ENCODE results near the gene RBM20.
"Not testable (repeated sequence)": the region's sequence is repeated elsewhere in the genome, so short reads cannot be mapped to it uniquely, and the experiment has no call there.

DNA sequence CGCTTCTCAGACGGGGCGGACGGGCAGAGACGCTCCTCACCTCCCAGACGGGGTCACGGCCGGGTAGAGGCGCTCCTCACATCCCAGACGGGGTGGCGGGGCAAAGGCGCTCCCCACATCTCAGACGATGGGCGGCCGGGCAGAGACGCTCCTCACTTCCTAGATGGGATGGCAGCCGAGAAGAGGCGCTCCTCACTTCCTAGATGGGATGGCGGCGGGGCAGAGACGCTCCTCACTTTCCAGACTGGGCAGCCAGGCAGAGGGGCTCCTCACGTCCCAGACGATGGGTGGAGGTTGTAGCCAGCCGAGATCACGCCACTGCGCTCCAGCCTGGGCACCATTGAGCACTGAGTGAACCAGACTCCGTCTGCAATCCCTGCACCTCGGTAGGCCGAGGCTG lies 123.5 kb downstream of the RBM20 start:
- not testable (repeated sequence) for TF ChIP-seq RARB (CRISPR knock-in tag; IDR thresholded peaks at IDR 0.05); BACH2 (CRISPR knock-in tag; IDR thresholded peaks at IDR 0.05; ENCODE audit: borderline replicate concordance); TCF4 (CRISPR knock-in tag; IDR thresholded peaks at IDR 0.05; ENCODE audit: borderline replicate concordance); ARNTL (CRISPR knock-in tag; IDR thresholded peaks at IDR 0.05; ENCODE audit: borderline replicate concordance, low read depth); CSDC2 (CRISPR knock-in tag; IDR thresholded peaks at IDR 0.05)
- TF ChIP-seq, protein P1, sequence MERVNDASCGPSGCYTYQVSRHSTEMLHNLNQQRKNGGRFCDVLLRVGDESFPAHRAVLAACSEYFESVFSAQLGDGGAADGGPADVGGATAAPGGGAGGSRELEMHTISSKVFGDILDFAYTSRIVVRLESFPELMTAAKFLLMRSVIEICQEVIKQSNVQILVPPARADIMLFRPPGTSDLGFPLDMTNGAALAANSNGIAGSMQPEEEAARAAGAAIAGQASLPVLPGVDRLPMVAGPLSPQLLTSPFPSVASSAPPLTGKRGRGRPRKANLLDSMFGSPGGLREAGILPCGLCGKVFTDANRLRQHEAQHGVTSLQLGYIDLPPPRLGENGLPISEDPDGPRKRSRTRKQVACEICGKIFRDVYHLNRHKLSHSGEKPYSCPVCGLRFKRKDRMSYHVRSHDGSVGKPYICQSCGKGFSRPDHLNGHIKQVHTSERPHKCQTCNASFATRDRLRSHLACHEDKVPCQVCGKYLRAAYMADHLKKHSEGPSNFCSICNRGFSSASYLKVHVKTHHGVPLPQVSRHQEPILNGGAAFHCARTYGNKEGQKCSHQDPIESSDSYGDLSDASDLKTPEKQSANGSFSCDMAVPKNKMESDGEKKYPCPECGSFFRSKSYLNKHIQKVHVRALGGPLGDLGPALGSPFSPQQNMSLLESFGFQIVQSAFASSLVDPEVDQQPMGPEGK (CRISPR knock-in tag; IDR thresholded peaks at IDR 0.05; ENCODE audit: borderline replicate concordance): not testable (repeated sequence)

All from SK-N-SH treated with all-trans-retinoic acid at 6 μM for 48 hours (cell line).